Neutrophil (primary cell): ENCODE results near the gene NELFCD.
"Not testable (repeated sequence)": the region's sequence is repeated elsewhere in the genome, so short reads cannot be mapped to it uniquely, and the experiment has no call there.

Source experiments
- H3K27ac ChIP-seq: fragments of 200-600 bp; sonication (generic); 2 replicates; pipeline ENCODE4 v1.5.1; 2016; ENCODE audit warnings: mild to moderate bottlenecking, moderate library complexity
- H3K27me3 ChIP-seq: fragments of 200-600 bp; sonication (generic); 2 replicates; pipeline ENCODE4 v1.6.0; 2016; ENCODE audit warnings: mild to moderate bottlenecking
- H3K36me3 ChIP-seq: fragments of 200-600 bp; sonication (generic); 2 replicates; pipeline ENCODE4 v1.5.1; 2017
- H3K4me1 ChIP-seq, 2 experiments: fragments of 200-600 bp in 1 of 2; sonication (generic) in 1 of 2; 1 replicate in 1 of 2; 2 replicates in 1 of 2; pipeline versions ENCODE4 v1.5.1 to v1.6.1; 2013 to 2016; ENCODE audit warnings: low read depth in 1 of 2, low read length in 1 of 2, mild to moderate bottlenecking in 1 of 2, moderate library complexity in 1 of 2; ENCODE audit not compliant: control insufficient read depth in 1 of 2, insufficient read depth in 1 of 2
- H3K4me3 ChIP-seq, 2 experiments: fragments of 200-600 bp in 1 of 2; sonication (generic) in 1 of 2; 1 replicate in 1 of 2; 2 replicates in 1 of 2; pipeline ENCODE4 v1.5.1; 2013 to 2016; ENCODE audit warnings: low read depth in 1 of 2, low read length in 1 of 2, mild to moderate bottlenecking in 1 of 2, moderate library complexity in 1 of 2
- H3K9me3 ChIP-seq: fragments of 200-600 bp; sonication (generic); 2 replicates; pipeline ENCODE4 v1.5.1; 2016
- CTCF ChIP-seq: fragments of 200-600 bp; sonication (generic); IDR thresholded peaks from 2 replicates; pipeline ENCODE4 v1.5.1; 2016; ENCODE audit warnings: antibody characterized with exemption

The NELFCD gene

GRCh38 chr20:58942549-58942948 lies 38.5 kb upstream of the NELFCD start:
- Histone ChIP-seq H3K27me3 (no peaks in the 10 kb centered on the region), H3K4me3 (no peak overlapping the region), H3K4me1 (no peaks in the 10 kb centered on the region), H3K27ac (no peak overlapping the region), H3K36me3 (no peaks in the 10 kb centered on the region), H3K9me3 (no peaks in the 10 kb centered on the region)
- TF ChIP-seq CTCF: no peak

DNA sequence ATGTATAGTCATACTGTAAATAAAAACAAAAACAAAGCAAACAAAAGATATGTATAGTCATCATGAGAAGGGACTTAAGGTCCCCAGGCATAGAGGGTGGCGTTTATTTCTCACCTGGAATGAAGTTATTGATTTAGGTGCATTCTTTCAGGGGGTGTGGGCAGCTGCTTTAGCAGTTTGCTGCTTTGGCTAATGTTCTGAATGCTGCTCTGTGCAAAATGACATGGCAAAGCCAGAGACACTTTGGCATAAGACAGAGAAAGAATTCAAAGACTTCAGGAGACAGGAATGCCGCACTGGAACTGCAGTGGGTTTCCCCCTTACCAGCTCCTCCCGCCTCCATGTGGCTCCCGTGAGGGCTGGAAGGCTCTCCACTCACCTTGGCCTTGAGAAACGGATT lies 36.4 kb upstream of the NELFCD start:
- H3K4me1 ChIP-seq: no peaks in the 10 kb centered on the region
- no peak for TF ChIP-seq CTCF
- no peaks in the 10 kb centered on the region for H3K27me3 ChIP-seq
- H3K4me3 ChIP-seq: no peak overlapping the region
- no peak overlapping the region for H3K27ac ChIP-seq
- no peaks in the 10 kb centered on the region for H3K9me3 ChIP-seq
- H3K36me3 ChIP-seq: no peaks in the 10 kb centered on the region

DNA sequence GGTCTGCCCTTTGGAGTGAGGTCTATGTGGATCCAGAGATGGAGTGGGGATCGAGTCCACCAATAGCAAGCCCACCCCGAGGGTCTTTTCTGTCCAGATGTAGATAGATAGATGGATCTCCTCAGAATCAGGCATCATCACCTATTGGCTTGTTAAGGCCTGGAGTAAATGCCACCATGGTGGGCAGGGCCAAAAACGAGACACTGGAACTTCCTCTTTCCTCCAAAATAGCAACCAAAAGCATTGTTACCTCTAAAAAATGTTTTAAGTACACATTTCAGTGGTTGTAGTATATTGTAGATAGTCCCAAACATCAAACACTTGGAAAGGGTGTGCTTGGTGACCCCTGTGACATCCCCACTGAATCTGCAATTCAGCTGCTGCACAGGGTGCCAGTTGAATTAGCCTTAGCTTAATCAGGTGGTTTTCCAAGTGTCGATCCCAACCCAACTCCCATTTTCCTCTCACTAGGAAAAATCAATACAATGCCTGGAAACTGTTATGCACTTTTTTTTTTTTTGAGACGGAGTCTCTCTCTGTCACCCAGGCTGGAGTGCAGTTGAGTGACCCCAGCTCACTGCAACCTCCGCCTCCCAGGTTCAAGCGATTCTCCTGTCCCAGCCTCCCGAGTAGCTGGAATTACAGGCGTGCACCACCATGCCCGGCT lies 35.0 kb upstream of the NELFCD start:
- Histone ChIP-seq H3K4me1 (no peaks in the 10 kb centered on the region), H3K4me3 (no peak overlapping the region), H3K9me3 (no peaks in the 10 kb centered on the region), H3K27ac (no peak overlapping the region), H3K36me3 (no peaks in the 10 kb centered on the region), H3K27me3 (no peaks in the 10 kb centered on the region)
- no peak for TF ChIP-seq CTCF

- not testable (repeated sequence) for H3K36me3 ChIP-seq
Observed at GRCh38 chr20:58947797-58948388, 33.2 kb upstream of the NELFCD start.

DNA sequence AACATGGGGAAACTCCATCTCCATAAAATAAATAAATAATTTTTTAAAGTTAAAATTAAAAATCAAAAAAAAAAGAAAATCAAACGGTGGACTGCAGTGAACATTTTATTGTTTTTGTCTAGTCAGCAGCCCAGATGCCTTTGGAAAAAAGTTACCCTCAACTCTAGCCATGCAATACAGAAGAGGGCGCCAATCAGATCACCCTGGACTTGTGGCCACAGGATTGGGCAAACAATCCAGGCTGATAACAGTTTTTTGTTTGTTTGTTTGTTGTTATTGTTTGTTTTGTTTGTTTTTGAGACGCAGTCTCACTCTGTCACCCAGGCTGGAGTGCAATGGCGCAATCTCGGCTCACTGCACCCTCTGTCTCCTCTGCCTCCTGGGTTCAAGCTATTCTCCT lies 30.5 kb upstream of the NELFCD start:
- Histone ChIP-seq H3K36me3 (no peaks in the 10 kb centered on the region), H3K27ac (no peak overlapping the region), H3K4me3 (no peak overlapping the region)

More at GRCh38 chr20:58947797-58948388, 33.2 kb upstream of the NELFCD start:
- not testable (repeated sequence) for H3K4me1 ChIP-seq, H3K9me3 ChIP-seq, H3K27ac ChIP-seq, H3K4me3 ChIP-seq, H3K27me3 ChIP-seq

More for the DNA sequence above, 30.5 kb upstream of the NELFCD start:
- Histone ChIP-seq H3K27me3 (no peaks in the 10 kb centered on the region), H3K9me3 (no peaks in the 10 kb centered on the region), H3K4me1 (peaks cover 0 to under 1% of the 10 kb centered on the region in 2 experiments)
- TF ChIP-seq CTCF: no peak
